ENCODE measurements around the gene MYLK.

Gene MYLK

DNA sequence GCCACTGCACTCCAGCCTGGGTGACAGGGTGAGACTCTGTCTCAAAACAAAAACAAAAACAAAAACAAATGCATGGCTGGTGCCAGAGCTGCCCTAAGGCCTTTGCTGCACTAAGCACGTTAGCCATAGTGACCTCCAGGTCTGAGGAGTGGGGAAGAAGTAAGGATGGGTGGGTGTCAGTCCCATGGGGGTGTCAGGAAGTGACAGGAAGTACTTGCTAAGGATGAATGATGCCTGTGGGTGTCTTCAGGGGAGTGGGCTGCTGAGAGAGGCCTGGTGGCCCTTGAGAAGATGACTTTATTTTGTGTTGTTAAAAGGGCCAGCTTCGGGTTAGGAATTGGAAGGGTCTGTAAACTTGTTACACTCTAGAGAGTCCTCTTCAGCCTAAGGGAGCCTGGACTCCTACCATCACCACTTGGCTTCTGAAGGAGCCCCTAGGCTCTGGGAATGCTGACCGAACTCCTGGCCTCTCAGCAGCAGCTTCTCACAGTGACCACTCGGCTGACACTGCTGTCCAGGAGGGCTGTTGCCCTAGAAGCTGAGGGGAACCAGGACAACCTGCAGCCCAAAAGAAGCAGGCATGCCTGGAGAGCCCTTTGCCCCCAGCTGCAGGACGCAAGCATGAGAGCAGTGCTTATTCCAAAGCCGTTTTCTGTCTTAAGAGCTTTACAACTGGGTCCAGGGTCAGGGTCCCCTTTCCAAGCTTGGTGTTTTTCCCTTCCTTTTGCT is 116.4 kb downstream of the MYLK start:
- H3K4me1 Mint-ChIP-seq (ENCODE audit: low read depth) = no peaks in the 10 kb centered on the region
- no peaks in the 10 kb centered on the region for H3K36me3 Mint-ChIP-seq

DNA sequence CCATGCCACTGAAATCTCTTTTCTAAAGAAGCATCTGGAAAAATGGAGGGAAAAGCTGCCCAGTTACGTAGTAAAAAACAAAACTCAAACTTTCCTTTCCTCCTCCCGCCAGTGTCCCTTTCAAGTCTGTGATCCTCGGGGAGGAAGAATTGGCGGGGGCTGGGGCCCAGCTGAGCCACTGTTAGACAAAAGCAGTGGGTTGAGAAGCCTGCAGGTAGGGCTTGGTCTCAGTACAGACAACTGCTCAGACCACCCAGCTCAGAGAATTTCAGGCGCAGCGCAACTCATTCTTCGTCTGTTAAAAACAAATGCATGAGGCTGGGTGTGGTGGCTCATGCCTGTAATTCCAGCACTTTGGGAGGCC is 117.1 kb downstream of the MYLK start:
- Mint-ChIP-seq H3K27me3 (peaks cover 1% of the 10 kb centered on the region), H3K27ac (no peak overlapping the region), H3K4me1 (ENCODE audit: low read depth) (no peaks in the 10 kb centered on the region), H3K36me3 (no peaks in the 10 kb centered on the region), H3K4me3 (no peak overlapping the region), H3K9me3 (ENCODE audit: low read depth) (no peaks in the 10 kb centered on the region)

More for the DNA sequence above, 116.4 kb downstream of the MYLK start:
- no peak overlapping the region for H3K4me3 Mint-ChIP-seq
- no peaks in the 10 kb centered on the region for H3K9me3 Mint-ChIP-seq (ENCODE audit: low read depth)
- H3K27ac Mint-ChIP-seq = no peak overlapping the region
- H3K27me3 Mint-ChIP-seq = peaks cover 1% of the 10 kb centered on the region

DNA sequence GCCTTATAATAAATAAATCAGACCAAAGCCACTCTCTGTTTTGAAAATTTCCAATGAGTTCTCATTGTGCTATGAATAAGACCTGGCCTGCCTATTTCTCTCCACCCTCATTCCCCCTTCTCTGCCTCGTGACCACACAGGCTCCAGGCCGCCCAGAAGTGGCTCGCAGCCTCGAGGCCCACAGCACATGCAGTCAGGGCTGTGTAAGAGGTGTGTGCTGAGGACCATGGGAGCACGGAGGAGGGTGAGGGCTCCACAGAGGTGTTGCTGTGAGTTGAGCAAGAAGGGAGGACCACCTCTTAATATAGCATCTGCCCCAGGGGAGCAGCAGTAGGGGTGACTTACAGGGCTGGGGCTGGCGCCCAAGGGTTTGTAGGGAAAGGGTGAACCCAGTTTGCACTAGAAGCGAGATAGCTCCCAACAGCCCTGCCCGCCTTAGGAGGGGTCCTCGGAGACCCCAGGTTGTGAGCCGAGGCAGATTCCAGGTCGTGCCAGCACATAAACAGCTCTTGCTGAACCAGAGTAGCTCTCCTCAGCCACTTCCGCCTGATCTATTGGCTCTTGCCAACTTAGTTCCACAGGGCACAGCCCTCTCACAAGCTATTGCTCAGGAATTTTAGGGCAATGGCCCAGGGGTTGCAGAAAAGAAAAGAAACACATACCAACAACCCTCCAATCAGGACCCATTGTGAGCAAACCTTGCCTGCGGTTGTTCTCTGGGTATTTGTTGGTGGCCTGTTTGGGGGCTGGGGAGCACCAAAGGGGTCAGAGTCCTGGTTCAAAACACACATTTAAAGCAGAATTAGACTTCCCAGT is 117.7 kb downstream of the MYLK start:
- no peaks in the 10 kb centered on the region for H3K4me1 Mint-ChIP-seq (ENCODE audit: low read depth)
- no peaks in the 10 kb centered on the region for H3K9me3 Mint-ChIP-seq (ENCODE audit: low read depth)
- peaks cover 1% of the 10 kb centered on the region for H3K27me3 Mint-ChIP-seq
- H3K27ac Mint-ChIP-seq = no peak overlapping the region
- H3K36me3 Mint-ChIP-seq = no peaks in the 10 kb centered on the region
- H3K4me3 Mint-ChIP-seq = no peak overlapping the region

DNA sequence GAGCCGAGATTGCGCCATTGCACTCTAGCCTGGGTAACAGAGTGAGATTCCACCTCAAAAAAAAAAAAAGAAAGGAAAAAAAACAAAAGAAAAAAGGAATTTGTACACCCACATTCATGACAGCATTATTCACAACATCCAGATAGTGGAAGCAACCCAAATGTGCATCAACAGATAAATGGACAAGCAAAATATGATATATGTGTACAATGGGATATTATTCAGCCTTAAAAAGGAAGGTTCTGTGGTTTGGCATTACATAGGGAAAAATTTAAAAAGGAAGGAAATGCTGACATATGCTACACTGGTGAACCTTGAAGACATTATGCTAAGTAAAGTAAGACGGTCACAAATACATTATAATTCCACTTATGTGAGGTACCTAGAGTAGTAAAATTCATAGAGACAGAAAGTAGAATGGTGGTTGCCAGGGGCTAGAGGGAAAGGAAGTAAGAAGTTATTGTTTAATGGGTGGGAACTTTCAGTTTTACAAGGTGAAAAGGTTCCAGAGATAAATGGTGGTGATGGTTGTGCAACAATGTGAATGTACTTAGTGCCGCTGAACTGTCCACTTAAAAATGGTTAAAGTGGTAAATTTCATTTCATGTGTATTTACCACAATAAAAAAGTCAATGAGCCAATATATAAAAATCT is 118.5 kb downstream of the MYLK start:
- H3K4me3 Mint-ChIP-seq = no peak overlapping the region
- H3K27me3 Mint-ChIP-seq = peaks cover 1% of the 10 kb centered on the region
- H3K9me3 Mint-ChIP-seq (ENCODE audit: low read depth) = no peaks in the 10 kb centered on the region
- H3K27ac Mint-ChIP-seq = no peak overlapping the region
- no peaks in the 10 kb centered on the region for H3K36me3 Mint-ChIP-seq
- H3K4me1 Mint-ChIP-seq (ENCODE audit: low read depth) = no peaks in the 10 kb centered on the region

DNA sequence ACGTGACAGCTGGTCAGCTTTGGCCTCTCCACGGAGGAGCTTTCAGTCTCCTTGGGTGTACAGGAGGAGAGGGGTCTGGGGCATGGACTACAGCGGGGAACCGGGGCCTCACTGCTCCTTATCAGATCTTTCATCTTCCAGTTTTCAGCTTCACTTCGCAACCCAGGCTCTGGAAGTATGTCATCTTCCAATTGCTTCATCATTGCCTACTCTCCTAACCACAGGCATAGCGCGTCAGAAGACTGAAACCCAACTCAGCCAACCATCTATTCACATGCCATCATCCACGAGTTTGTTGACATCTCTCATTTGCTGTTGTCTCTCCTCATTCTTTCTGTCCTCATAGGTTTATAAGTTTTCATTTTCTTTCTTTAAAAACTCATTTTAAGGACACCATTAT is 119.5 kb downstream of the MYLK start:
- H3K27ac Mint-ChIP-seq = no peak overlapping the region
- peaks cover 1% of the 10 kb centered on the region for H3K27me3 Mint-ChIP-seq
- no peaks in the 10 kb centered on the region for H3K36me3 Mint-ChIP-seq
- no peaks in the 10 kb centered on the region for H3K9me3 Mint-ChIP-seq (ENCODE audit: low read depth)
- no peaks in the 10 kb centered on the region for H3K4me1 Mint-ChIP-seq (ENCODE audit: low read depth)
- no peak overlapping the region for H3K4me3 Mint-ChIP-seq

DNA sequence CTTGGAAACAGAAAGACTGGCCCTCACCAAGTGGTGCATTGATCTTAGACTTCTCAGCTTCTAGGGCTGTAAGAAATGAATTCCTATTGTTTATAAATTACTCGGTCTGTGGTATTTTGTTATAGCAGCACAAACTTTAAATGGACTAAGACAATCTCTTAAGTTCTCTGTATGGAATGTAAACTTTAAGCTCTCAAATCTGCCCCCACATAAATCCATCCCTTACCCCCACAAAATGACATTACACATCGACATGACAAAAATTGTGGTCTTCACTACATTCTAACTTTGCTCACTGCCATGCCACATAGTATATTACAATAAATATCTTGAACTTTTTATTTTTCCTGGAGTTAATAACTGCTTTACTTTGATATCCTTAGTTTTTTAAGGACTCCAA is 121.3 kb downstream of the MYLK start:
- H3K4me1 Mint-ChIP-seq (ENCODE audit: low read depth) = no peaks in the 10 kb centered on the region
- H3K27me3 Mint-ChIP-seq = peaks cover 1% of the 10 kb centered on the region
- H3K27ac Mint-ChIP-seq = no peak overlapping the region
- H3K36me3 Mint-ChIP-seq = no peaks in the 10 kb centered on the region
- no peaks in the 10 kb centered on the region for H3K9me3 Mint-ChIP-seq (ENCODE audit: low read depth)
- H3K4me3 Mint-ChIP-seq = no peak overlapping the region

DNA sequence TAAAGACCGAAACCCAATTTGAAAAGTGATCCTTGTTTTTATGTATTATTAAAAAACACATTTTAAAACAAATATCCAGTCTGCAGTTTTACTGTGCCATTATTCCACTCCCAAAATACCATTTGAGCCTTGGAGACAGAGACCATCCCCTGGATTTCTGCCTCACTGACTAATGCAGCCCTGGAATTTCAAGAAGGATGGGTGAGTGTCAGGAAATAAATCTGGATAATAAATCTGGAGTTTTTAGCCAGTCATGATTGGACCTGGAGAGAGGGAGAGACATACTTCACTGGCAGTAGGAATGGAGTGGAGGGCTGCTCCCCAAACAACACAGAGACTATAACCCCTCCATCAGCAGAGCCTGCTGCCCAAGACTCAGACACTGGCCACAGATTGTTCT is 123.3 kb downstream of the MYLK start:
- Mint-ChIP-seq H3K27ac (no peak overlapping the region), H3K27me3 (peaks cover 5% of the 10 kb centered on the region), H3K4me3 (no peak overlapping the region), H3K9me3 (ENCODE audit: low read depth) (no peaks in the 10 kb centered on the region), H3K36me3 (no peaks in the 10 kb centered on the region), H3K4me1 (ENCODE audit: low read depth) (peaks cover 2% of the 10 kb centered on the region)

DNA sequence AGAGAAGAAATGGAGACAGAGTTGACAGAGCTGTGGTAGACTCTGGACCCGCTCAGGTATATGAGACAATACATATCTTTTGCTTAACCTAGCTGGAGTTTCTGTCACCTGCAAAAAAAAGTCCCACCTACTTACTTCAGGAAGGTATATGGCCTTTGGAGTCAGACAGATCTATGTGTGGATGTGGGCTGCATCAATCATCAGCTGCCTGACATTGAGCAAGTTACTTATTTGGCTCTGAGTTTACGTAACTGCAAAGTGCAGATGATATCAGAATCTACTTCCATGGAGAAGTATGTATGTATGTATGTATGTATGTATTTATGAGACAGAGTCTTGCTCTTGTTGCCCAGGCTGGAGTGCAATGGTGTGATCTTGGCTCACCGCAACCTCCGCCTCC is 124.3 kb downstream of the MYLK start:
- Mint-ChIP-seq H3K4me3 (no peak overlapping the region), H3K27ac (no peak overlapping the region), H3K9me3 (ENCODE audit: low read depth) (no peaks in the 10 kb centered on the region), H3K27me3 (peaks cover 5% of the 10 kb centered on the region), H3K4me1 (ENCODE audit: low read depth) (peaks cover 2% of the 10 kb centered on the region), H3K36me3 (no peaks in the 10 kb centered on the region)

DNA sequence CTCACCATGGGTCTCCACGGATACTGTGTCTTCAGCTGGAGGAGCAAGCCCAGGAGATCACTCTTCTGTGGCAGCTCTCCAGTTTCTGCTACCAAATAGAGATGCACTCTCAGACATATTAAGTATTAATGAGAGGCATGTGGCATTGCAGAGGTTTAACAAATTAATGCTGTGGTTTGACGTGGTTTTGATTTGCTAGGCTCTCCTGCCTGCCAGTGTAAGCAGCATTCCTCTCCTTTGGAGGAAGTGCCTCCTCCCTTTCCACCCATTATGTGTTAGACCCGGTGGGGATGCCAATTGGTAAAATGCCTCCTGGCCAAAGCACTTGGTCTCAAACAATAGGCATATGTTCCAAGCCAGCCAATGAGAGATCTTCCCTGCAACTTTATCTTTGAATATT is 124.8 kb downstream of the MYLK start:
- Mint-ChIP-seq H3K9me3 (ENCODE audit: low read depth) (no peaks in the 10 kb centered on the region), H3K36me3 (no peaks in the 10 kb centered on the region), H3K27ac (no peak overlapping the region), H3K4me3 (no peak overlapping the region), H3K4me1 (ENCODE audit: low read depth) (peaks cover 2% of the 10 kb centered on the region), H3K27me3 (peaks cover 4% of the 10 kb centered on the region)

DNA sequence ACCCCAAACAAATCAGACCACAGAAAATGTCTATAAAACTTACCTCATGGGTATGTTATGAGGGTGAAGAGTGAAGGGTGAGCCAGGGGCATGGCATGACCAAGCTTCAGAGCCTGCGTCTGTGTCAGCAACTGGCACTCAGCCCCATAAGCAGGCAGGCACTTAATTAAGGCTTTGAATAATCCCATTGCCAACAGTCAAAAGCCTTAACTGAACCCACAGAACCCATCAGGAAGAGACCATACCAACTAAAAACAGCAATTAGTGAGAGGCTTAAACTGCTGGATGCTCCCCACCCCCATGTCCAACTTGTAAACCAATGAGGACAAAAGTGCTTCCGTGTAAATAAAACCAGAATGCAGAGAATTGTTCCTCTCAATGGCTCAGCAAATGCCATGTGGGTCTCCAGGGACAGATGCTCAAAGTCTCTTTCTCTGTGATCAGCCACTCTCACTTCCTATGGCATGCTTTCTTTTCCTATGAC is 126.0 kb downstream of the MYLK start:
- Mint-ChIP-seq H3K27me3 (peaks cover 4% of the 10 kb centered on the region), H3K4me1 (ENCODE audit: low read depth) (peaks cover 2% of the 10 kb centered on the region), H3K27ac (no peak overlapping the region), H3K36me3 (no peaks in the 10 kb centered on the region), H3K9me3 (ENCODE audit: low read depth) (no peaks in the 10 kb centered on the region), H3K4me3 (no peak overlapping the region)

DNA sequence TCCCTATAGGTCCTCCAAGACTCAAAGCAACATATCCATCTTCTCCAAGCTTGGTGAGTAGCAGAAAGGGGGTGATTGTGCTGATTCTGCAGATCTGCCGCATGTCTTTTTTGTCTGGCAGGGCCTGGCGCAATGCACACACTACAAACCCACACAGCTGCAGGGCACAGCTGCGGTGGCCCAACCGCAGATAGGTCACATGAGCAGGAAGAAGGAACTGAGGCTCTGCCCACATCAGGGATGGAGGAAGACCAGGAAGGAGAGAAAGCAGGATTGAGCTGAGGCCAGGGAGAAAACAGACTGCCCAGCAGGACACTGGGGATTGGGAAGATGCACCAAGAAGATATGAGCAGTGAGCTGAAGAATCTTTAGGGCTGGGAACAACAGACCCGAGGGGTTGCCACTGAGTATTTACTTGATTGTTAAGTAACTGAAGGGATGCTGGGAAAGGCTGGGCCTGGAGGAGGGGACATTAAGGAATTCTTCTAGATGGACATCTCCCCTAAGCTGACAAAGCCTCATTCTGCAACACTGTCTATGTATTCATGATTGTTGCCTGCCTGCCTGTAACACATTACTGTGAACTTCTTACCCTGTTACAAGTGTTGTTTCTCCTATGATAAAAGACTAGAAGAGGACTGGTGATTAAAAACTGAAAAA is 126.7 kb downstream of the MYLK start:
- H3K27ac Mint-ChIP-seq = no peak overlapping the region
- H3K4me1 Mint-ChIP-seq (ENCODE audit: low read depth) = peaks cover 2% of the 10 kb centered on the region
- peaks cover 4% of the 10 kb centered on the region for H3K27me3 Mint-ChIP-seq
- H3K9me3 Mint-ChIP-seq (ENCODE audit: low read depth) = no peaks in the 10 kb centered on the region
- no peaks in the 10 kb centered on the region for H3K36me3 Mint-ChIP-seq
- no peak overlapping the region for H3K4me3 Mint-ChIP-seq

DNA sequence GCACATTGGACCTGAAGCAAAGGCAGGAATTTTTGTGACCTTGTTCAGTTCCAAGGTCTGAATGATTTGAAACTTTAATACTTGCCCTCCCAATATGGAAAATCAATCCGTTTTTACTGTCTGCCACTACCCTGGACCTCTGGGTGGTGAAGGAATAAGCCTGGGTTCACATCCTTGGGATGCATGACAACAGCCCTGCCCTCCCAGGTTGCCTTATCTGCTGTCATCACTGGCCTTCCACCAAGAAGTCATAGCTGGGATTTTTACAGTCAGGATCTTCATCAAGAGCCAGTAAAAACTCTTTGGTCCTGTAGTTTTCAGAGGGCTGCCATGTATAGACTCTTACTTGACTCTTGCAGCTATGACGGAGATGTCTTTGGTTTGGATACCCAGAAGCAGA is 128.6 kb downstream of the MYLK start:
- H3K27me3 Mint-ChIP-seq = peaks cover 4% of the 10 kb centered on the region
- H3K36me3 Mint-ChIP-seq = no peaks in the 10 kb centered on the region
- peaks cover 2% of the 10 kb centered on the region for H3K4me1 Mint-ChIP-seq (ENCODE audit: low read depth)
- no peak overlapping the region for H3K4me3 Mint-ChIP-seq
- H3K27ac Mint-ChIP-seq = no peak overlapping the region
- H3K9me3 Mint-ChIP-seq (ENCODE audit: low read depth) = no peaks in the 10 kb centered on the region

DNA sequence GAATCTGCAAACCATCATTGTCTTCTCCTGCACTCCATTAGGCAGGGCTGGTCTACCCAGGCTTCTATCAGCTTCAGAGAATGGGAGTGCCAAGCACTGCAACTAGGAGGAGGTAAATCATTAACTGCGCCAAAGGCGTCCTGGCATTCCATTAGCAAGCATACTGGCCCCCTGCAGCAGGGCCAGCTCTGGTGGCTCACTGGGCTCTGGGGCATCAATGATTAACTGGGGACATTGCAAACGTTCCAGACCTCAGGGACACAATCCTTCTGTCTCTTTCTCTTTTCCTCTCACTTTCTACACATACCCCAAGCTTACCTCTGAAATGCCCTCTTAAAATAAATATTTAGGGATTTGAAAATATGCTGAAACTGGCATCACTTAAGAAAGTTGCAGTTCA is 129.0 kb downstream of the MYLK start:
- Mint-ChIP-seq H3K27me3 (peaks cover 4% of the 10 kb centered on the region), H3K4me1 (ENCODE audit: low read depth) (peaks cover 2% of the 10 kb centered on the region), H3K27ac (no peak overlapping the region), H3K36me3 (no peaks in the 10 kb centered on the region), H3K9me3 (ENCODE audit: low read depth) (no peaks in the 10 kb centered on the region), H3K4me3 (no peak overlapping the region)

DNA sequence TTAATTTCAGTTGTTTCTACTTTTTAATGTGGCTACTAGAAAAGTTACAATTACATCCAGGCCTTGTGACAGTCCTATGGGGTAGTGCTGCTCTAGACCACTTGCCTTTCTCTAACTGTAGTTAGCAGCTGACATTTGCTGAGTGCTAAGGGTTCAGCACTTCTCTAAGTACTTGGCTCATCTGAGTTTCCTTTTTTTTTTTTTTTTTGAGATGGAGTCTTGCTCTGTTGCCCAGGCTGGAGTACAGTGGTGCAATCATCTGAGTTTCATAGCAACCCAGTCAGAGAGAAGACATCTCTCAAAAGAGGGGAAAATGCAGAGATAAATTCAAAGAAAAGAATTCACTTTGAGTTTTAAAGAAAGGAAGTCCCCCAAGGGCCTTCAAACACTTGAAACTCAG is 130.8 kb downstream of the MYLK start:
- Mint-ChIP-seq H3K27me3 (peaks cover 4% of the 10 kb centered on the region), H3K27ac (no peak overlapping the region)

DNA sequence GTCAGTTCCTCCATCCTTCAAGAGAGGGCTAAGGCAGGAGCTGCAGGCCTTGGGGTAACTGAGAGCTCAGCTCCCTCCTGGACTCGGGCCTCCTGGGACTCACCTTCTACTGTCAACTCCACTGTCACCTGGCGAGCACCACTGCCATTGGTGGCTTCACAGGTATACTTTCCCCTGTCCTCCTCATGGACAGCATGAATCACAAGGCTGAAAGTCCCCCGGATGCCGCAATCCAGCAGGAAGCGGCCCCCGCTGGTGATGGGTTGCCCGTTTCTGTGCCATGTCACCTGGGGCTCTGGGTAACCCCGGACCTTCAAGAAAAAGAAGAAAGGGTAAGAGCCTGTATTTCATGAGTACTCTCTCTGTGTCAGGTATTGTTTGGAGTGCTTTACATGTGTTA is 131.9 kb downstream of the MYLK start:
- no peak overlapping the region for H3K27ac Mint-ChIP-seq

More for the DNA sequence above, 130.8 kb downstream of the MYLK start:
- Mint-ChIP-seq H3K4me3 (no peak overlapping the region), H3K9me3 (ENCODE audit: low read depth) (no peaks in the 10 kb centered on the region), H3K4me1 (ENCODE audit: low read depth) (peaks cover 2% of the 10 kb centered on the region), H3K36me3 (no peaks in the 10 kb centered on the region)

More for the DNA sequence above, 131.9 kb downstream of the MYLK start:
- H3K36me3 Mint-ChIP-seq = no peaks in the 10 kb centered on the region
- H3K4me3 Mint-ChIP-seq = no peak overlapping the region
- H3K4me1 Mint-ChIP-seq (ENCODE audit: low read depth) = peaks cover under 1% of the 10 kb centered on the region
- H3K9me3 Mint-ChIP-seq (ENCODE audit: low read depth) = no peaks in the 10 kb centered on the region
- peaks cover under 1% of the 10 kb centered on the region for H3K27me3 Mint-ChIP-seq

All from activated naive CD8-positive, alpha-beta T cell (primary cell).